ENCODE data around the gene ALDH1A1.

The ALDH1A1 gene

DNA sequence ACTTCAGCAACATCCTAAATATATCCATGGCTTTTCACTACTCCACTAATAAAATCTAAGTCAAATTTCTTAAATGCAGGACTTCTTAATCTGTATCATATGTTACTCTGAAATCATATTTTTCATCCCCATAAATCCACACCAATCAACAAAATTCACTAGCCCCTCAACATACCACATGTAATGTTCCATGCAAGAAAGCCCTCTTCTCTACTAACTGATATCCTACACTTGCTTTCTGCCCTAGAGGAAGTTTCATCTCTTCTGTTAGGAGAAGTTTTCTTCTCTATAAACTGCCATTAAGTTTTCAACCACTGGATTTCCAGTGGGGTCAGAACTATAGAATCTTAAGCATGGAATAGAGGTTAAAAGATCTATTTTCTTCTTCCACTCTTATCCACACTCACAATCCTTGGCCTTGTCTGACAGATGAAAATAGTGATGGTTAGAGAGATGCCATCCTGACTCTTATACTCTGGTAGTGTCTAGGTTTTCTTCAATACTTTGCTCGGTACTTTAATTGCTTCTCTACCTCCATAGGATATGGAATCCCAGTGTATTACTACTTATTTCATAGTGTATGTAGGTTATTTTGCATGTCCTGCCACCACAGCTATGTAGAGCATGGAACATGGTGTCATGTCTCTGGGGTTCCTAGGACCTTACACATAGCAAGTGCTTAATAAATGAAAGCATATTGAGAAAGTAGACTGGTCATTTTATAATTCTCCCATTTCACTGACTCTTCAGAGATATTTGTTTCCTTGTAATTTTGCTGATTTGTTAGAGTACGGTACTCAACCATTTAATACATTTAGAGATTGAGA lies 48.4 kb downstream of the ALDH1A1 start:
- TF ChIP-seq, protein P1, sequence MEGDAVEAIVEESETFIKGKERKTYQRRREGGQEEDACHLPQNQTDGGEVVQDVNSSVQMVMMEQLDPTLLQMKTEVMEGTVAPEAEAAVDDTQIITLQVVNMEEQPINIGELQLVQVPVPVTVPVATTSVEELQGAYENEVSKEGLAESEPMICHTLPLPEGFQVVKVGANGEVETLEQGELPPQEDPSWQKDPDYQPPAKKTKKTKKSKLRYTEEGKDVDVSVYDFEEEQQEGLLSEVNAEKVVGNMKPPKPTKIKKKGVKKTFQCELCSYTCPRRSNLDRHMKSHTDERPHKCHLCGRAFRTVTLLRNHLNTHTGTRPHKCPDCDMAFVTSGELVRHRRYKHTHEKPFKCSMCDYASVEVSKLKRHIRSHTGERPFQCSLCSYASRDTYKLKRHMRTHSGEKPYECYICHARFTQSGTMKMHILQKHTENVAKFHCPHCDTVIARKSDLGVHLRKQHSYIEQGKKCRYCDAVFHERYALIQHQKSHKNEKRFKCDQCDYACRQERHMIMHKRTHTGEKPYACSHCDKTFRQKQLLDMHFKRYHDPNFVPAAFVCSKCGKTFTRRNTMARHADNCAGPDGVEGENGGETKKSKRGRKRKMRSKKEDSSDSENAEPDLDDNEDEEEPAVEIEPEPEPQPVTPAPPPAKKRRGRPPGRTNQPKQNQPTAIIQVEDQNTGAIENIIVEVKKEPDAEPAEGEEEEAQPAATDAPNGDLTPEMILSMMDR (conservative IDR thresholded peaks at IDR 0.05), result no peak
- TF ChIP-seq ZFX (IDR thresholded peaks at IDR 0.05), result no peak
- no peak overlapping the region for H3K27ac ChIP-seq

DNA sequence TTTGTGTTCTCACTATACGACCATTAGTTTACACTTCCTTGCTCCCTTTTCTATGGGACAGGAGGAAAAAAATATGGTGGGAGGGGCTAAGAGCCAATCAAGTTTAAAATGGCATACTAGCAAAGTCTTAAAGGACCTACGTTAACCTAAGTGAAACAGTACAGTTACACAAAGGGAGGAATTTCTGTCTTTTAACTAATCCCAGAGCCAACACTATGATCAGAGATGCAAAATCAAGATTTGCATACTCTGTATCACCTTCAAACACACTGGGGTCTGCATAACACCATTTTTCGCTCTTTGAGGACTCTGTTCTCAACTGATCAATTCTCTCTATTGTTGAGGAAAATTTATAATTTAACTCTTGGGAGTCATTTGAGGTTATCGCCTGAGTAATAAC lies 49.8 kb downstream of the ALDH1A1 start:
- TF ChIP-seq, protein P1 (conservative IDR thresholded peaks at IDR 0.05), result no peak
- TF ChIP-seq ZFX (IDR thresholded peaks at IDR 0.05), result no peak
- no peak overlapping the region for H3K27ac ChIP-seq

DNA sequence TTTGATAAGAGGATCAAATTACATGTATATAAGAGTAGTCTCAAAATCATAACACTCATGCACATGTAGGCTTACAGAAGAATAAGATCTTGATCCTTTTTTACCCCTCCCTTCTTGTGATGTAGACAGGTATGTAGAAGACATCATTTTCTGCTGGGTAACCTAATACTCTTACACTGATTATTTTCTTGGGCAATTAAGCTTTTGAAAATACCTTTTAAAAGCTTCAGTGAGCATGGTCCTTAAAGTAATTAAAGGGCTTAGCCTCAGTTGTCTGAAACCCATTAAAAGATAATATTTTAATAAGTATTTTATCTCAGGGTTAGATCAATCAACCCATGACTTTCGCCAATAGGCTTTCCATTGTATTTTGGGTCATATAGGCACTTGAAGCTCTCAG lies 50.6 kb downstream of the ALDH1A1 start:
- TF ChIP-seq, protein P1 (conservative IDR thresholded peaks at IDR 0.05), result no peak
- no peak for TF ChIP-seq ZFX (IDR thresholded peaks at IDR 0.05)
- no peak overlapping the region for H3K27ac ChIP-seq

DNA sequence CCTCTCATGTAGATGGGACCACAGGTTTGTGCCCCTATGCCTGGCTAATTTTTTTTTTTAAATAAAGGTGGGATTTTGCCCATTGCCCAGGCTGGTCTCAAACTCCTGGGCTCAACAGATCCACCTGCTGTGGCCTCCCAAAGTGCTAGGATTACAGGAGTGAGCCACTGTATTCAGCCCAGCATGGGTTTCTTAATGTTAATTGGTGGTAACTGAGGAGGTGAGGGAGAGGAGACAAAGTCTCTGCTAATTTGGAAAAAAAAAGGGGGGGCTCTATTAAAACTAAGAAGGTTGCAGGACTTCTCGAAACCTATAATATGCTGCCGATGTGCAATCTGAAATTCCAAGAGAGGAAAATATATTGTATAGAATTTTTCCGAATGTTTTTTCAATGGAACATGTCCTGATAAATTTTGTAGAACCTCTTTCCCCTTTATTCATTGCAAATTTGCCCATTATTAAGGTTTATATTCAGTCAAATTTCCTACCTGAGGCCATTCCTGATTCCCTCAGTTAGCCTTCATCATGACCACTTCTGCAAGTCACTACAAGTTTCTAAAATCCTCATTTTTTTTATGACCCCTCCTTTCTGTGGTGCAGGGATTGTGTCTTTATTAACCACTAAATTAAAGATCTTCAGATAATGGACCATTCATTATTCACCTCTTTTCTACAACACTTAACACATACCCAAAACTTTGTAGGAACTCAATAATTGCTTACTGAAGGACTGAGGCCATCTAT lies 52.9 kb downstream of the ALDH1A1 start:
- H3K27ac ChIP-seq, result no peak overlapping the region
- TF ChIP-seq, protein P1 (conservative IDR thresholded peaks at IDR 0.05), result no peak
- no peak for TF ChIP-seq ZFX (IDR thresholded peaks at IDR 0.05)

DNA sequence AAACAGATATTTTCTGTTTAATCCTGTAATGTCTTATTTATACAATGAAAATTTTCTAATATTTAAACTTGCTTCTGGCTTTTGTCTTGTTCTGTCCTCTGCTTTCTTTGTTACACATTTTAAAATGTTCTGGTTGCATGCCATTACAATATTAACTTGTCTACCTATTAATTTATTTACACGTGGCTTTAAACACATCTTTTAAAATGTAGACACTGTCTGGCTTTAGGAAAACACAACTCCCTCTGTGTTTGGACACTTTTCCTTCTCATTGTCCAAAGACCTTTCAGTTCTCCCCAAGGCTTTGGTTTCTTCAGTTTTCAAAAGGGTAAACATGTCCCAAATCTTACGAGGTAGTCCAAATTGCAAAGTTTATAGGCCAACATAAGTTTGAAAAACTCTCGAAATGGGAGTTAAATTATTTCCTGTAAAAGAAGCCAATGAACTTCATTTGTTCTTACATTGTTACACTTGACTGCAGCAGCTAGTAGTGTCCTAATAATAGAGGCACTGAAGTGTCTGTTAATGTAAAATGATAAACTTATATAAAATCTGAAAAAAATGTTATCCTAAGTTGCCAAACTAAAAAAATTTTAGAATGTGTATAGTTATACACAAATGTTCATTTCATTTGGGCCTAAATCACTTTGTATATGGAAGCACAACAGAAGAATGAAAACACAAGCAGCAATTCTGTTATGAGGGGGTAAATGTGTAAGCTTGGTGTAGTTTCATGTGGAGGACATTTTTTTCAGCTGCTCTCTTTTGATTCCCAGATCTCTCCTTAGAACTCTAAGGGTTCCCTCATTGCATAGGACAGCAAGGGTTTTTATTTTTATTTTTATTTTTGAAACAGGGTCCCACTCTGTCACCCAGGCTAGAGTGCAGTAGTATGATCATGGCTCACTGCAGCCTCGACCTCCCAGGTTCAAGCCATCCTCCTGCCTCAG lies 53.8 kb downstream of the ALDH1A1 start:
- no peak for TF ChIP-seq ZFX (IDR thresholded peaks at IDR 0.05)
- TF ChIP-seq, protein P1 (conservative IDR thresholded peaks at IDR 0.05), result no peak
- no peak overlapping the region for H3K27ac ChIP-seq

DNA sequence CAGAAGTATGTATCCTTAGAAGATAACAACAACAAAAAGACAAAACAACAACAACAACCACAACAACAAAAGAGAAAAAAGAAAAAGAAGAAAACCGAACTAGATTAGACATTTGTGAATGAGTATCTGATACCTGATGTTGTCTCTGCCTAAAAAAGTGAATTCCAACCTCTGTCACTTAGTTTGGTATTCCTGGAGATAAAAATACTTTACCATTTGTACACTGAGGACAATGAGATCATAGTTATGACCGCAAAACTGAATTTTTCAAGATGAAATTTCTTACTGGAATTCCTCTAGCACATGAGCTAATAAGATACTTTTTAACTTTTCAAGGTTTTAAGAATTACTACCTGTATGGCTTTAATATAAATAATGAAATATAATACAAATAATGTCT lies 54.5 kb downstream of the ALDH1A1 start:
- H3K27ac ChIP-seq, result no peak overlapping the region
- TF ChIP-seq, protein P1 (conservative IDR thresholded peaks at IDR 0.05), result no peak
- no peak for TF ChIP-seq ZFX (IDR thresholded peaks at IDR 0.05)

Data from C4-2B (cell line).